ENCODE data around the gene USP3. TPM values are rescaled to one million over a fixed set of nuclear protein-coding genes. Genes with fewer than 3 reads are reported as not detected.

USP3 gene
- total and polyA plus RNA-seq, 2 donors (not counting 1 experiment from before 2014, with no cell fraction given) = 21.3 to 55.5 TPM

- no peaks in the 10 kb centered on the region for H3K36me3 ChIP-seq (ENCODE audit: control insufficient read depth, insufficient read depth, low read length)
- H3K4me3 ChIP-seq (replicated peaks in 1 of 4; ENCODE audit: control extremely low read depth in 1 of 4, insufficient read depth in 1 of 4, low read depth in 3 of 4, low read length in 4 of 4) = no peak overlapping the region
- H3K9ac ChIP-seq (ENCODE audit: insufficient read depth, low read length) = no peak overlapping the region
- no peak overlapping the region for H3K27ac ChIP-seq (ENCODE audit: insufficient read depth, low read length)
- TF ChIP-seq EZH2 (IDR thresholded peaks at IDR 0.05; ENCODE audit: low read length, missing control alignments) (no peak), CTCF (conservative IDR thresholded peaks at IDR 0.05 in 1 of 2, IDR thresholded peaks at IDR 0.05 in 1 of 2; ENCODE audit: low read depth in 1 of 2, low read length in 2 of 2) (no peak)
- H4K20me1 ChIP-seq (ENCODE audit: control insufficient read depth, extremely low read depth, insufficient read depth, low read length) = no peaks in the 10 kb centered on the region
- peaks cover 17% of the 10 kb centered on the region for H3K4me1 ChIP-seq (ENCODE audit: control insufficient read depth, extremely low read depth, insufficient read depth, low read length)
- no peaks in the 10 kb centered on the region for H3K79me2 ChIP-seq (ENCODE audit: control insufficient read depth, insufficient read depth, low read length)
- no peaks in the 10 kb centered on the region for H3K9me3 ChIP-seq (ENCODE audit: control insufficient read depth, insufficient read depth, low read depth, low read length)
- no peak overlapping the region for H2AFZ ChIP-seq (ENCODE audit: low read length)
- H3K27me3 ChIP-seq (ENCODE audit: control insufficient read depth, insufficient read depth, low read length) = no peaks in the 10 kb centered on the region
- H3K4me2 ChIP-seq (ENCODE audit: extremely low read depth, insufficient read depth, low read length) = no peak overlapping the region
- no peak for DNase-seq (ENCODE audit: low read depth in 2 of 2)
These were observed 40.6 kb upstream of the USP3 start for GRCh38 chr15:63463793-63464192.

GRCh38 chr15:63465104-63465503 lies 39.3 kb upstream of the USP3 start:
- Histone ChIP-seq H3K27me3 (ENCODE audit: control insufficient read depth, insufficient read depth, low read length) (no peaks in the 10 kb centered on the region), H3K79me2 (ENCODE audit: control insufficient read depth, insufficient read depth, low read length) (no peaks in the 10 kb centered on the region), H3K4me2 (ENCODE audit: extremely low read depth, insufficient read depth, low read length) (no peak overlapping the region), H3K9me3 (ENCODE audit: control insufficient read depth, insufficient read depth, low read depth, low read length) (no peaks in the 10 kb centered on the region), H3K27ac (ENCODE audit: insufficient read depth, low read length) (no peak overlapping the region), H3K4me1 (ENCODE audit: control insufficient read depth, extremely low read depth, insufficient read depth, low read length) (peaks cover 17% of the 10 kb centered on the region), H3K9ac (ENCODE audit: insufficient read depth, low read length) (no peak overlapping the region), H3K36me3 (ENCODE audit: control insufficient read depth, insufficient read depth, low read length) (no peaks in the 10 kb centered on the region), H4K20me1 (ENCODE audit: control insufficient read depth, extremely low read depth, insufficient read depth, low read length) (no peaks in the 10 kb centered on the region), H3K4me3 (replicated peaks in 1 of 4; ENCODE audit: control extremely low read depth in 1 of 4, insufficient read depth in 1 of 4, low read depth in 3 of 4, low read length in 4 of 4) (no peak overlapping the region), H2AFZ (ENCODE audit: low read length) (no peak overlapping the region)
- peak; percentile 75 to 83 for DNase-seq (ENCODE audit: low read depth in 2 of 2)
- TF ChIP-seq CTCF (conservative IDR thresholded peaks at IDR 0.05 in 1 of 2, IDR thresholded peaks at IDR 0.05 in 1 of 2; ENCODE audit: low read depth in 1 of 2, low read length in 2 of 2) (no peak), EZH2 (IDR thresholded peaks at IDR 0.05; ENCODE audit: low read length, missing control alignments) (no peak)

GRCh38 chr15:63466378-63467192 lies 37.8 kb upstream of the USP3 start:
- TF ChIP-seq CTCF (conservative IDR thresholded peaks at IDR 0.05 in 1 of 2, IDR thresholded peaks at IDR 0.05 in 1 of 2; ENCODE audit: low read depth in 1 of 2, low read length in 2 of 2) = peak; percentile 56 to 70
- no peak for TF ChIP-seq EZH2 (IDR thresholded peaks at IDR 0.05; ENCODE audit: low read length, missing control alignments)
- Histone ChIP-seq H3K79me2 (ENCODE audit: control insufficient read depth, insufficient read depth, low read length) (no peaks in the 10 kb centered on the region), H3K9ac (ENCODE audit: insufficient read depth, low read length) (no peak overlapping the region), H3K27me3 (ENCODE audit: control insufficient read depth, insufficient read depth, low read length) (no peaks in the 10 kb centered on the region), H3K4me3 (replicated peaks in 1 of 4; ENCODE audit: control extremely low read depth in 1 of 4, insufficient read depth in 1 of 4, low read depth in 3 of 4, low read length in 4 of 4) (no peak overlapping the region), H3K27ac (ENCODE audit: insufficient read depth, low read length) (no peak overlapping the region), H4K20me1 (ENCODE audit: control insufficient read depth, extremely low read depth, insufficient read depth, low read length) (no peaks in the 10 kb centered on the region), H3K36me3 (ENCODE audit: control insufficient read depth, insufficient read depth, low read length) (no peaks in the 10 kb centered on the region), H3K4me2 (ENCODE audit: extremely low read depth, insufficient read depth, low read length) (peak overlapping the region; percentile 48), H2AFZ (ENCODE audit: low read length) (no peak overlapping the region), H3K9me3 (ENCODE audit: control insufficient read depth, insufficient read depth, low read depth, low read length) (no peaks in the 10 kb centered on the region), H3K4me1 (ENCODE audit: control insufficient read depth, extremely low read depth, insufficient read depth, low read length) (peaks cover 16% of the 10 kb centered on the region)
- peak; percentile 53 to 72 for DNase-seq (ENCODE audit: low read depth in 2 of 2)
